ENCODE data around the gene SEC63.

- TF ChIP-seq POLR2A (IDR thresholded peaks at IDR 0.05) (no peak), CTCF (IDR thresholded peaks at IDR 0.05) (no peak)
These were observed 25.8 kb upstream of the SEC63 start for GRCh38 chr6:107983811-107984210.

Measured in adrenal gland (tissue), 5 donors.